Measurements from ENCODE around the gene TNFRSF19. TPM values are rescaled to one million over a fixed set of nuclear protein-coding genes. Genes with fewer than 3 reads are reported as not detected.

Gene TNFRSF19
- total and polyA plus RNA-seq, 2 of the 13 experiments (the other 11 are each of a cell fraction or from before 2014, with no cell fraction given): 75.3 to 77.7 TPM

- Histone ChIP-seq H3K27ac (ENCODE audit: extremely low read length, insufficient read depth, low read length) (peak overlapping the region; percentile 61), H3K4me3 (replicated peaks in 1 of 3; ENCODE audit: insufficient read depth in 1 of 3, low read depth in 2 of 3, low read length in 3 of 3) (peak overlapping the region in 1 of 3 experiments; percentile 20; a peak in 1 of 6 replicates), H3K9ac (ENCODE audit: insufficient read depth, low read depth, low read length) (no peak overlapping the region), H3K4me2 (ENCODE audit: low read depth, low read length) (peak overlapping the region; percentile 43), H3K27me3 (ENCODE audit: control insufficient read depth in 1 of 2, insufficient read depth in 2 of 2, low read length in 2 of 2) (no peaks in the 10 kb centered on the region), H3K36me3 (replicated peaks in 1 of 2; ENCODE audit: control insufficient read depth in 1 of 2, insufficient read depth in 2 of 2, low read length in 2 of 2) (peaks cover 8 to 19% of the 10 kb centered on the region in 2 experiments), H4K20me1 (ENCODE audit: insufficient read depth, low read length) (no peaks in the 10 kb centered on the region), H3K9me3 (ENCODE audit: low read length) (no peaks in the 10 kb centered on the region), H3K79me2 (ENCODE audit: insufficient read depth, low read length) (peaks cover 27% of the 10 kb centered on the region), H2AFZ (ENCODE audit: low read length) (no peak overlapping the region), H3K4me1 (ENCODE audit: insufficient read depth, low read length) (peaks cover 88% of the 10 kb centered on the region)
- peak; percentile 96 for FAIRE-seq
- in situ Hi-C loops (cut with HindIII; ENCODE audit: extremely low pct_ligation_motif_present, low pct_unique_long_range_greater_than_20kb): no loop called here
- CTCF ChIA-PET (ENCODE audit: low intra/inter-chr PET ratio, low total read pairs): no interaction called here
- no TSS peak for BruUV-seq (replicated peaks)
- DNase-seq (ENCODE audit: low spot score): peak; percentile 93
- POLR2A ChIA-PET: interaction anchor here (0.7 to 5.7 kb wide), 11 partner anchors 9 to 59 kb away, joined by 3 to 90 read pairs (median 5); partner anchors contain the start of gene TNFRSF19
- WGBS (ENCODE audit: low lambda C conversion rate): 21% methylated on average over 4 of the region's 6 CpGs
- intact Hi-C loops (cut with micrococcal nuclease; ENCODE audit: unreplicated experiment): loop anchor here (1.0 to 5.0 kb wide), 3 partner anchors 15 to 57 kb away; partner anchors contain the start of gene TNFRSF19
- peak; percentile 91 for ATAC-seq
- no peak for TF ChIP-seq SALL2 (CRISPR knock-in tag; IDR thresholded peaks at IDR 0.05)
- TF ChIP-seq KLF12 (CRISPR knock-in tag; IDR thresholded peaks at IDR 0.05; ENCODE audit: borderline replicate concordance): no peak
- TF ChIP-seq, protein P1, sequence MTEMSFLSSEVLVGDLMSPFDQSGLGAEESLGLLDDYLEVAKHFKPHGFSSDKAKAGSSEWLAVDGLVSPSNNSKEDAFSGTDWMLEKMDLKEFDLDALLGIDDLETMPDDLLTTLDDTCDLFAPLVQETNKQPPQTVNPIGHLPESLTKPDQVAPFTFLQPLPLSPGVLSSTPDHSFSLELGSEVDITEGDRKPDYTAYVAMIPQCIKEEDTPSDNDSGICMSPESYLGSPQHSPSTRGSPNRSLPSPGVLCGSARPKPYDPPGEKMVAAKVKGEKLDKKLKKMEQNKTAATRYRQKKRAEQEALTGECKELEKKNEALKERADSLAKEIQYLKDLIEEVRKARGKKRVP (CRISPR knock-in tag; IDR thresholded peaks at IDR 0.05): peak in 1 of 2 experiments; percentile 60; a peak in 1 of 4 replicates
- no peak for TF ChIP-seq CSRNP2 (CRISPR knock-in tag; conservative IDR thresholded peaks at IDR 0.05; ENCODE audit: low read depth)
- no peak for TF ChIP-seq SP2 (CRISPR knock-in tag; IDR thresholded peaks at IDR 0.05)
- TF ChIP-seq, protein P2, sequence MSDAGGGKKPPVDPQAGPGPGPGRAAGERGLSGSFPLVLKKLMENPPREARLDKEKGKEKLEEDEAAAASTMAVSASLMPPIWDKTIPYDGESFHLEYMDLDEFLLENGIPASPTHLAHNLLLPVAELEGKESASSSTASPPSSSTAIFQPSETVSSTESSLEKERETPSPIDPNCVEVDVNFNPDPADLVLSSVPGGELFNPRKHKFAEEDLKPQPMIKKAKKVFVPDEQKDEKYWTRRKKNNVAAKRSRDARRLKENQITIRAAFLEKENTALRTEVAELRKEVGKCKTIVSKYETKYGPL (CRISPR knock-in tag; IDR thresholded peaks at IDR 0.05): no peak
- no peak for TF ChIP-seq SUZ12 (IDR thresholded peaks at IDR 0.05; ENCODE audit: low read depth, low read length)
- no peak for TF ChIP-seq NFYC (CRISPR knock-in tag; IDR thresholded peaks at IDR 0.05)
- TF ChIP-seq PPARG (CRISPR knock-in tag; conservative IDR thresholded peaks at IDR 0.05): peak; percentile 69; the same call in 1 of the 2 replicates
- TF ChIP-seq, protein P3, sequence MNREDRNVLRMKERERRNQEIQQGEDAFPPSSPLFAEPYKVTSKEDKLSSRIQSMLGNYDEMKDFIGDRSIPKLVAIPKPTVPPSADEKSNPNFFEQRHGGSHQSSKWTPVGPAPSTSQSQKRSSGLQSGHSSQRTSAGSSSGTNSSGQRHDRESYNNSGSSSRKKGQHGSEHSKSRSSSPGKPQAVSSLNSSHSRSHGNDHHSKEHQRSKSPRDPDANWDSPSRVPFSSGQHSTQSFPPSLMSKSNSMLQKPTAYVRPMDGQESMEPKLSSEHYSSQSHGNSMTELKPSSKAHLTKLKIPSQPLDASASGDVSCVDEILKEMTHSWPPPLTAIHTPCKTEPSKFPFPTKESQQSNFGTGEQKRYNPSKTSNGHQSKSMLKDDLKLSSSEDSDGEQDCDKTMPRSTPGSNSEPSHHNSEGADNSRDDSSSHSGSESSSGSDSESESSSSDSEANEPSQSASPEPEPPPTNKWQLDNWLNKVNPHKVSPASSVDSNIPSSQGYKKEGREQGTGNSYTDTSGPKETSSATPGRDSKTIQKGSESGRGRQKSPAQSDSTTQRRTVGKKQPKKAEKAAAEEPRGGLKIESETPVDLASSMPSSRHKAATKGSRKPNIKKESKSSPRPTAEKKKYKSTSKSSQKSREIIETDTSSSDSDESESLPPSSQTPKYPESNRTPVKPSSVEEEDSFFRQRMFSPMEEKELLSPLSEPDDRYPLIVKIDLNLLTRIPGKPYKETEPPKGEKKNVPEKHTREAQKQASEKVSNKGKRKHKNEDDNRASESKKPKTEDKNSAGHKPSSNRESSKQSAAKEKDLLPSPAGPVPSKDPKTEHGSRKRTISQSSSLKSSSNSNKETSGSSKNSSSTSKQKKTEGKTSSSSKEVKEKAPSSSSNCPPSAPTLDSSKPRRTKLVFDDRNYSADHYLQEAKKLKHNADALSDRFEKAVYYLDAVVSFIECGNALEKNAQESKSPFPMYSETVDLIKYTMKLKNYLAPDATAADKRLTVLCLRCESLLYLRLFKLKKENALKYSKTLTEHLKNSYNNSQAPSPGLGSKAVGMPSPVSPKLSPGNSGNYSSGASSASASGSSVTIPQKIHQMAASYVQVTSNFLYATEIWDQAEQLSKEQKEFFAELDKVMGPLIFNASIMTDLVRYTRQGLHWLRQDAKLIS (CRISPR knock-in tag; IDR thresholded peaks at IDR 0.05): no peak
- TF ChIP-seq ZNF432 (CRISPR knock-in tag; IDR thresholded peaks at IDR 0.05; ENCODE audit: borderline replicate concordance): no peak
- TF ChIP-seq CHCHD3 (CRISPR knock-in tag; IDR thresholded peaks at IDR 0.05): no peak
- no peak for TF ChIP-seq ELF4 (CRISPR knock-in tag; IDR thresholded peaks at IDR 0.05; ENCODE audit: borderline replicate concordance)
- TF ChIP-seq CREM (IDR thresholded peaks at IDR 0.05): peak; percentile 89
- no peak for TF ChIP-seq CREM (CRISPR knock-in tag; IDR thresholded peaks at IDR 0.05)
- TF ChIP-seq ZNF629 (CRISPR knock-in tag; conservative IDR thresholded peaks at IDR 0.05): no peak; the same call in 1 of the 2 replicates
- 0 out of 2 replicates have a peak, but pooled peaks have one; percentile 19 for TF ChIP-seq ZNF350 (CRISPR knock-in tag; IDR thresholded peaks at IDR 0.05; ENCODE audit: borderline replicate concordance, low read depth)
- no peak for TF ChIP-seq KLF13 (CRISPR knock-in tag; IDR thresholded peaks at IDR 0.05)
These were observed 59.5 kb downstream of the TNFRSF19 start for GRCh38 chr13:23629566-23630272.
